B cell (primary cell): ENCODE data around the gene NUMB. TPM values are rescaled to one million over a fixed set of nuclear protein-coding genes. Genes with fewer than 3 reads are reported as not detected.

Experiments
- ATAC-seq: fragments of 200-7000 bp; cut with Tn5 transposase; one replicate; pipeline ENCODE4 v1.10.0; 2021; ENCODE audit warnings: low read depth, mild to moderate bottlenecking, moderate number of reproducible peaks, moderate library complexity
- CTCF ChIA-PET: fragments of 350-600 bp; sonication (Branson Sonifier 250); formaldehyde crosslinking; loops from one replicate; lab custom pipeline; 2021; ENCODE audit warnings: antibody characterized with exemption, inconsistent platforms; lab: Charles Lee
- POLR2A ChIA-PET: fragments of 350-600 bp; sonication (Branson Sonifier 250); formaldehyde crosslinking; loops from one replicate; lab custom pipeline; 2021; ENCODE audit warnings: antibody characterized with exemption; lab: Charles Lee
- DNase-seq: peaks from one replicate; pipeline ENCODE4 v3.0.0; 2013
- H2AFZ ChIP-seq: 2 replicates; pipeline ENCODE4 v1.6.1; 2012; ENCODE audit warnings: mild to moderate bottlenecking, low read depth, low read length; ENCODE audit not compliant: insufficient read depth, poor library complexity, severe bottlenecking
- H3K27ac ChIP-seq, 2 donors: 1 replicate in 1 of 2; 2 replicates in 1 of 2; pipeline ENCODE4 v1.5.1; 2012 to 2013; ENCODE audit warnings: low read length in 2 of 2, mild to moderate bottlenecking in 2 of 2, moderate library complexity in 1 of 2
- H3K27me3 ChIP-seq, 4 experiments: fragments of 200-600 bp in 1 of 4; sonication (generic) in 1 of 4; replicated peaks in 1 of 4; 1 replicate in 2 of 4; 2 replicates in 2 of 4; pipeline versions ENCODE4 v1.6.1 to v1.7.0; 2013 to 2016; ENCODE audit warnings: low read length in 3 of 4, mild to moderate bottlenecking in 2 of 4, mixed read lengths in 1 of 4, moderate library complexity in 1 of 4; ENCODE audit not compliant: insufficient read depth in 4 of 4, control insufficient read depth in 3 of 4; ENCODE audit errors: control extremely low read depth in 1 of 4
- H3K36me3 ChIP-seq, 2 experiments: replicated peaks in 1 of 2; 1 replicate in 1 of 2; 2 replicates in 1 of 2; pipeline versions ENCODE4 v1.6.1 to v1.7.1; 2013; ENCODE audit warnings: low read length in 1 of 2; ENCODE audit not compliant: insufficient read depth in 2 of 2, control insufficient read depth in 1 of 2; ENCODE audit errors: control extremely low read depth in 1 of 2, extremely low read depth in 1 of 2
- H3K4me1 ChIP-seq, 2 donors: fragments of 200-600 bp in 1 of 2; sonication (generic) in 1 of 2; 1 replicate in 1 of 2; 2 replicates in 1 of 2; pipeline versions ENCODE4 v1.5.1 to v1.6.1; 2013 to 2017; ENCODE audit warnings: low read length in 2 of 2; ENCODE audit not compliant: control insufficient read depth in 2 of 2, insufficient read depth in 2 of 2
- H3K4me2 ChIP-seq: replicated peaks from 2 replicates; pipeline ENCODE3; 2012; ENCODE audit warnings: mild to moderate bottlenecking, low read depth, low read length; ENCODE audit not compliant: poor library complexity, severe bottlenecking
- H3K4me3 ChIP-seq, 5 experiments: fragments of 200-600 bp in 1 of 5; sonication (generic) in 1 of 5; 1 replicate in 3 of 5; 2 replicates in 2 of 5; pipeline versions ENCODE4 v1.5.1 to v1.7.0; 2011 to 2016; ENCODE audit warnings: low read length in 4 of 5, mild to moderate bottlenecking in 4 of 5, low read depth in 2 of 5, control low read depth in 1 of 5, moderate library complexity in 1 of 5; ENCODE audit not compliant: insufficient read depth in 1 of 5; ENCODE audit errors: control extremely low read depth in 1 of 5, extremely low read depth in 1 of 5
- H3K79me2 ChIP-seq: fragments of 200-600 bp; sonication (generic); one replicate; pipeline ENCODE4 v1.6.0; 2016; ENCODE audit warnings: low read length; ENCODE audit not compliant: control insufficient read depth, insufficient read depth
- H3K9ac ChIP-seq: fragments of 200-600 bp; sonication (generic); 2 replicates; pipeline ENCODE4 v1.6.1; 2017; ENCODE audit warnings: mild to moderate bottlenecking, low read length, moderate library complexity
- H3K9me3 ChIP-seq, 3 donors: one replicate each; pipeline versions ENCODE4 v1.6.1 to v1.7.1; 2013; ENCODE audit warnings: low read length in 2 of 3; ENCODE audit not compliant: control insufficient read depth in 2 of 3, insufficient read depth in 1 of 3; ENCODE audit errors: control extremely low read depth in 1 of 3
- H4K20me1 ChIP-seq: 2 replicates; pipeline ENCODE4 v1.6.0; 2012; ENCODE audit warnings: mild to moderate bottlenecking, low read length; ENCODE audit not compliant: insufficient read depth, control insufficient read depth, poor library complexity, severe bottlenecking
- H3K27ac Mint-ChIP-seq: one replicate; pipeline ENCODE4 v1.8.0; 2021; ENCODE audit warnings: mixed read lengths
- H3K27me3 Mint-ChIP-seq: one replicate; pipeline ENCODE4 v1.8.0; 2021; ENCODE audit warnings: mixed read lengths
- H3K4me1 Mint-ChIP-seq: one replicate; pipeline ENCODE4 v1.8.0; 2021; ENCODE audit warnings: mixed read lengths
- H3K4me3 Mint-ChIP-seq: one replicate; pipeline ENCODE4 v1.8.0; 2021; ENCODE audit warnings: mixed read lengths
- H3K9me3 Mint-ChIP-seq: one replicate; pipeline ENCODE4 v1.8.0; 2022; ENCODE audit warnings: mixed read lengths; ENCODE audit not compliant: insufficient read depth
- CTCF ChIP-seq: fragments of 200-600 bp; IDR thresholded peaks from one replicate; pipeline ENCODE4 v1.8.0; 2022; ENCODE audit warnings: antibody characterized with exemption, mild to moderate bottlenecking
- EZH2 ChIP-seq: IDR thresholded peaks from 2 replicates; pipeline ENCODE4 v1.6.1; 2012; ENCODE audit warnings: borderline replicate concordance, low read depth, mild to moderate bottlenecking, moderate library complexity, low read length; ENCODE audit not compliant: insufficient read depth, poor library complexity, severe bottlenecking
- WGBS: methylation state at CpG from one replicate; pipeline ENCODE4 v1.1.5; 2013; ENCODE audit warnings: missing lambda C conversion rate; ENCODE audit not compliant: insufficient coverage; 5-methylcytosine and 5-hydroxymethylcytosine counted together
- intact Hi-C: fragments of 100-400 bp; cut with micrococcal nuclease; formaldehyde crosslinking; loops from one replicate; pipeline ENCODE4 v1.10.0; 2022
- polyA plus RNA-seq: library from polyadenylated mRNA; depleted of rRNA; stranded (reverse); fragments of >200 nt; gene quantifications from 2 replicates; pipeline ENCODE4 v1.2.3, GENCODE V29; 2012
- total RNA-seq, 2 donors: library from RNA; stranded (reverse); fragments of 120-200 nt in 1 of 2; gene quantifications; 1 replicate in 1 of 2; 2 replicates in 1 of 2; pipeline versions ENCODE4 v1.2.3 to v1.2.4, GENCODE V29; 2013 to 2022

NUMB gene
- total and polyA plus RNA-seq, 2 donors (not counting 1 experiment from before 2014, with no cell fraction given): 63.4 to 102 TPM

- Mint-ChIP-seq H3K9me3 (no peaks in the 10 kb centered on the region), H3K27ac (no peak overlapping the region), H3K4me3 (no peak overlapping the region), H3K27me3 (peaks cover 4% of the 10 kb centered on the region), H3K4me1 (peaks cover 8% of the 10 kb centered on the region)
- Histone ChIP-seq H3K27me3 (peaks cover 0 to 3% (median 0%) of the 10 kb centered on the region in 4 experiments), H4K20me1 (no peaks in the 10 kb centered on the region), H3K4me3 (no peak overlapping the region), H3K9ac (no peak overlapping the region), H3K9me3 (no peaks in the 10 kb centered on the region), H3K36me3 (no peaks in the 10 kb centered on the region), H3K27ac (no peak overlapping the region), H3K79me2 (no peaks in the 10 kb centered on the region), H3K4me1 (no peaks in the 10 kb centered on the region), H2AFZ (no peak overlapping the region), H3K4me2 (no peak overlapping the region)
- CTCF ChIA-PET: no interaction called here
- ATAC-seq (no peak), DNase-seq (no peak)
- 85% methylated on average over 11 of the region's 11 CpGs for WGBS
- intact Hi-C loops: no loop called here
- TF ChIP-seq CTCF (no peak), EZH2 (no peak)
- POLR2A ChIA-PET: no interaction called here
These were observed 197.8 kb downstream of the NUMB start for GRCh38 chr14:73260574-73260973.

GRCh38 chr14:73259837-73260236, 198.5 kb downstream of the NUMB start:
- CTCF ChIA-PET: no interaction called here
- DNase-seq: no peak
- no peak for ATAC-seq
- Histone ChIP-seq H3K9me3 (no peaks in the 10 kb centered on the region), H3K79me2 (no peaks in the 10 kb centered on the region), H3K36me3 (no peaks in the 10 kb centered on the region), H2AFZ (no peak overlapping the region), H4K20me1 (no peaks in the 10 kb centered on the region), H3K27me3 (peaks cover 0 to 3% (median 0%) of the 10 kb centered on the region in 4 experiments), H3K4me2 (no peak overlapping the region), H3K9ac (no peak overlapping the region), H3K4me1 (no peaks in the 10 kb centered on the region), H3K4me3 (no peak overlapping the region), H3K27ac (no peak overlapping the region)
- H3K4me1 Mint-ChIP-seq: peaks cover 8% of the 10 kb centered on the region
- WGBS: 90% methylated on average over 9 of the region's 9 CpGs
- POLR2A ChIA-PET: no interaction called here
- H3K4me3 Mint-ChIP-seq: no peak overlapping the region
- H3K27ac Mint-ChIP-seq: no peak overlapping the region
- H3K27me3 Mint-ChIP-seq: peaks cover 4% of the 10 kb centered on the region
- intact Hi-C loops: no loop called here
- H3K9me3 Mint-ChIP-seq: no peaks in the 10 kb centered on the region
- TF ChIP-seq CTCF (no peak), EZH2 (no peak)
